Right lobe of liver (tissue), 4 donors: Measurements from ENCODE around the gene SLC7A5.

Source experiments
- CTCF ChIP-seq, 4 donors: fragments of 200-600 bp in 3 of 4; fragments of 450-650 bp in 1 of 4; IDR thresholded peaks; one replicate each; pipeline versions ENCODE4 v1.5.1 to v1.8.0; 2016 to 2022; ENCODE audit warnings: antibody characterized with exemption in 4 of 4, mild to moderate bottlenecking in 2 of 4
- POLR2A ChIP-seq: fragments of 450-650 bp; IDR thresholded peaks from one replicate; pipeline ENCODE4 v1.6.1; 2017; ENCODE audit warnings: antibody characterized with exemption, mild to moderate bottlenecking
- donor health status: DM: no; HTN: no; CAD: no.
- donor health status: DM: no; HTN: no; CAD: no.
- donor health status: DM: no; HTN: yes; CAD: no.

GRCh38 chr16:87838643-87839541 lies 30.4 kb downstream of the SLC7A5 start:
- TF ChIP-seq CTCF (IDR thresholded peaks at IDR 0.05) (no peak), POLR2A (peak; percentile 91)
